K562 (cell line): ENCODE data around the gene USP49. TPM values are rescaled to one million over a fixed set of nuclear protein-coding genes. Genes with fewer than 3 reads are reported as not detected.

Source experiments
- CCNT2 ChIP-seq: IDR thresholded peaks from 2 replicates; pipeline ENCODE4 v1.6.1; 2011; ENCODE audit warnings: borderline replicate concordance, low read depth, mild to moderate bottlenecking, moderate library complexity, mixed read lengths, low read length; ENCODE audit not compliant: insufficient read length; ENCODE audit errors: extremely low read depth
- E2F3 ChIP-seq: fragments of 250-450 bp; sonication (Bioruptor Pico); IDR thresholded peaks from 2 replicates; pipeline ENCODE4 v1.4.0; 2020; ENCODE audit warnings: mild to moderate bottlenecking
- EHMT2 ChIP-seq: fragments of 450-650 bp; IDR thresholded peaks from 2 replicates; pipeline ENCODE4 v1.6.1; 2018; ENCODE audit warnings: antibody characterized with exemption
- EP300 ChIP-seq: IDR thresholded peaks from 2 replicates; pipeline ENCODE4 v1.6.1; 2012; ENCODE audit warnings: low read length, improper control_type of control experiment
- EP400 ChIP-seq: fragments of 450-650 bp; IDR thresholded peaks from 2 replicates; pipeline ENCODE4 v1.6.1; 2017; ENCODE audit warnings: antibody characterized with exemption, mild to moderate bottlenecking, moderate library complexity
- FOXJ2 ChIP-seq: fragments of 200-800 bp; sonication (Bioruptor generic); IDR thresholded peaks from 2 replicates; pipeline ENCODE4 v1.6.1; 2016; ENCODE audit warnings: missing genetic modification characterization, missing compliant biosample characterization
- HCFC1 ChIP-seq: IDR thresholded peaks from 2 replicates; pipeline ENCODE4 v1.6.1; 2012; ENCODE audit warnings: low read depth, low read length, improper control_type of control experiment
- LEF1 ChIP-seq: fragments of 450-650 bp; IDR thresholded peaks from 2 replicates; pipeline ENCODE4 v1.6.1; 2016; ENCODE audit warnings: mild to moderate bottlenecking
- MTA3 ChIP-seq: fragments of 450-650 bp; formaldehyde crosslinking; IDR thresholded peaks from 2 replicates; pipeline ENCODE4 v1.6.1; 2017; ENCODE audit warnings: mild to moderate bottlenecking, borderline replicate concordance
- MYC ChIP-seq, 2 experiments: fragments of 250-450 bp in 1 of 2; sonication (Bioruptor Pico) in 1 of 2; IDR thresholded peaks; 2 replicates each; pipeline versions ENCODE4 v1.5.1 to v1.6.1; 2012 to 2021; ENCODE audit warnings: low read depth in 2 of 2, borderline replicate concordance in 1 of 2, improper control_type of control experiment in 1 of 2, low read length in 1 of 2, mild to moderate bottlenecking in 1 of 2, moderate library complexity in 1 of 2
- NEUROD1 ChIP-seq: fragments of 150-350 bp; IDR thresholded peaks from 2 replicates; pipeline ENCODE4 v1.6.1; 2014; ENCODE audit warnings: borderline replicate concordance, low read length, low read depth; ENCODE audit not compliant: partially characterized antibody
- RCOR1 ChIP-seq, 2 experiments: IDR thresholded peaks; 2 replicates each; pipeline ENCODE4 v1.6.1; 2012; ENCODE audit warnings: low read depth in 2 of 2, low read length in 2 of 2, borderline replicate concordance in 1 of 2, improper control_type of control experiment in 1 of 2
- SMARCB1 ChIP-seq: IDR thresholded peaks from 2 replicates; pipeline ENCODE4 v1.6.1; 2011; ENCODE audit warnings: improper control_type of control experiment, low read depth; ENCODE audit not compliant: insufficient read length
- TBL1XR1 ChIP-seq, 2 experiments: IDR thresholded peaks; 2 replicates each; pipeline ENCODE4 v1.6.1; 2012; ENCODE audit warnings: improper control_type of control experiment in 2 of 2, low read length in 2 of 2, mild to moderate bottlenecking in 1 of 2
- TEAD1 ChIP-seq, 2 experiments: fragments of 450-650 bp in 1 of 2; sonication (generic) in 1 of 2; formaldehyde crosslinking; IDR thresholded peaks; 2 replicates each; pipeline versions ENCODE4 v1.4.0 to v1.8.0; 2020 to 2022; ENCODE audit warnings: mild to moderate bottlenecking in 2 of 2, missing genetic modification reagents in 1 of 2
- TEAD4 ChIP-seq, 2 experiments: sonication (generic) in 1 of 2; formaldehyde crosslinking in 1 of 2; IDR thresholded peaks; 2 replicates each; pipeline versions ENCODE4 v1.6.1 to v1.8.0; 2012 to 2022; ENCODE audit warnings: borderline replicate concordance in 1 of 2, inconsistent platforms in 1 of 2, low read length in 1 of 2, mild to moderate bottlenecking in 1 of 2, missing genetic modification reagents in 1 of 2
- ZFP30 ChIP-seq: fragments of 250-450 bp; sonication (Bioruptor Pico); IDR thresholded peaks from 2 replicates; pipeline ENCODE4 v1.8.0; 2022; ENCODE audit warnings: moderate library complexity, mild to moderate bottlenecking, inconsistent platforms, borderline replicate concordance
- ZNF212 ChIP-seq: fragments of 450-650 bp; formaldehyde crosslinking; IDR thresholded peaks from 2 replicates; pipeline ENCODE4 v1.4.0; 2020; ENCODE audit warnings: mild to moderate bottlenecking
- ZNF24 ChIP-seq: fragments of 450-650 bp; IDR thresholded peaks from 2 replicates; pipeline ENCODE4 v1.6.1; 2016
- ZNF589 ChIP-seq: fragments of 200-800 bp; sonication (Bioruptor generic); IDR thresholded peaks from 2 replicates; pipeline ENCODE4 v1.6.1; 2016; ENCODE audit warnings: low read depth, missing genetic modification characterization, missing compliant biosample characterization
- polyA plus RNA-seq, 8 experiments: library from polyadenylated mRNA; depleted of rRNA in 4 of 8; stranded (reverse) in 5 of 8; unstranded in 3 of 8; fragments of >200 nt; fragmentation: Nextera tagmentation in 2 of 8; fragmentation: Illumina TruSeq in 1 of 8; extraction: Ambion mirVana in 2 of 8; extraction: Trizol in 1 of 8; gene quantifications; 2 replicates each; pipeline versions ENCODE4 v1.2.1 to v1.2.3, GENCODE V29; 2011 to 2014; ENCODE audit warnings: inconsistent platforms in 1 of 8, missing spikeins in 1 of 8
- total RNA-seq, 7 experiments: library from RNA; depleted of rRNA in 6 of 7; stranded (reverse); fragments of >200 nt in 6 of 7; fragmentation: Illumina TruSeq in 2 of 7; extraction: Trizol in 2 of 7; gene quantifications; 2 replicates each; pipeline versions ENCODE4 v1.2.1 to v1.2.3, GENCODE V29; 2011 to 2021; ENCODE audit warnings: low replicate concordance in 1 of 7
- TF ChIP-seq, protein P1 (sequence below): fragments of 450-650 bp; formaldehyde crosslinking; conservative IDR thresholded peaks from 2 replicates; pipeline ENCODE4 v1.4.0; 2022; ENCODE audit warnings: mild to moderate bottlenecking, missing genetic modification characterization
- TF ChIP-seq, protein P2 (sequence below), 2 experiments: fragments of 150-350 bp in 1 of 2; IDR thresholded peaks; 2 replicates each; pipeline ENCODE4 v1.6.1; 2012 to 2016; ENCODE audit warnings: low read depth in 2 of 2, low read length in 2 of 2, mild to moderate bottlenecking in 1 of 2, moderate library complexity in 1 of 2

USP49 gene
- total and polyA plus RNA-seq, 9 of the 15 experiments (the other 6 are each of a cell fraction or from before 2014, with no cell fraction given) = 1.0 to 9.9 (median 6.5) TPM

DNA sequence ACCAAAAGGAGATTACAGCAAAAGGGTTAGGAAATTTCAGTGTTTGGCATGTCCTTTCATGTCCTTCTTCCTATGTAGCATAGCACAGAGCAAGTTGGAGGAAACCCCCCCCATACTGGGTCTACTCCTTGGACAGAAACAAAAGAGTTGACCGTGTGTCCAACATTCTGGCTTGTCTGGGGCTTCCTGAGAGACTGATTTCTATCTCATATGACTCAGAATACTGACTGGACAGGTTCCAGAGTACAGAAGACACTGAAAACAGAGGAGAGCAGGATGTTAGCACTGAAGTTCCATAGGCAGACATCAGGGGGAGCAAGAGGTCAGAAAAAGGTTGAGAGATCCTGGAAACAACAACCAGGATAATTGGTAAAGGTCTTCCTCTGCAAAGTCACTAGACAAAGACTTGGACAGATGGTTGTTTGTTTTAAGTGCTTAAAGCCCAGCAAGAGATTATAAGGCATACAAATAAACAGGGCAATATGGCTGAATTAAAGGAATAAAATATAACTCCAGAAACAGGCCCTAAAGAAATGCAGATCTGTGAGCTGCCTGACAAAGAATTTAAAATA, 48.4 kb downstream of the USP49 start (continued):
- TF ChIP-seq RCOR1 (IDR thresholded peaks at IDR 0.05; ENCODE audit: borderline replicate concordance in 1 of 2, low read depth in 2 of 2, low read length in 2 of 2) (peak in 1 of 2 experiments; percentile 73; a peak in 1 of 4 replicates), EHMT2 (peak; percentile 72), E2F3 (CRISPR knock-in tag) (0 out of 2 replicates have a peak, but pooled peaks have one; percentile 36), TBL1XR1 (IDR thresholded peaks at IDR 0.05; ENCODE audit: low read length in 2 of 2) (peak in 1 of 2 experiments; percentile 86; a peak in 2 of 4 replicates), LEF1 (peak; percentile 75), MTA3 (peak; percentile 52; the same call in 1 of the 2 replicates), ZNF212 (CRISPR knock-in tag) (no peak), EP400 (peak; percentile 29; the same call in 1 of the 2 replicates), ZFP30 (CRISPR knock-in tag) (no peak), TEAD1 (CRISPR knock-in tag; IDR thresholded peaks at IDR 0.05) (0 out of 4 replicates have a peak, but pooled peaks of 1 of the 2 experiments have one; percentile 29), NEUROD1 (peak; percentile 47), HCFC1 (peak; percentile 48; the same call in 1 of the 2 replicates), TEAD4 (IDR thresholded peaks at IDR 0.05; ENCODE audit: low read length) (peak; percentile 48), TEAD4 (CRISPR knock-in tag; IDR thresholded peaks at IDR 0.05; ENCODE audit: borderline replicate concordance) (no peak), ZNF589 (CRISPR knock-in tag) (no peak), MYC (IDR thresholded peaks at IDR 0.05; ENCODE audit: low read depth, low read length) (peak; percentile 66), MYC (CRISPR knock-in tag; IDR thresholded peaks at IDR 0.05; ENCODE audit: borderline replicate concordance, low read depth) (no peak), CCNT2 (peak; percentile 32), ZNF24 (peak; percentile 6; the same call in 1 of the 2 replicates), EP300 (peak; percentile 69), FOXJ2 (tag) (no peak), SMARCB1 (no peak)
- TF ChIP-seq, protein P1, sequence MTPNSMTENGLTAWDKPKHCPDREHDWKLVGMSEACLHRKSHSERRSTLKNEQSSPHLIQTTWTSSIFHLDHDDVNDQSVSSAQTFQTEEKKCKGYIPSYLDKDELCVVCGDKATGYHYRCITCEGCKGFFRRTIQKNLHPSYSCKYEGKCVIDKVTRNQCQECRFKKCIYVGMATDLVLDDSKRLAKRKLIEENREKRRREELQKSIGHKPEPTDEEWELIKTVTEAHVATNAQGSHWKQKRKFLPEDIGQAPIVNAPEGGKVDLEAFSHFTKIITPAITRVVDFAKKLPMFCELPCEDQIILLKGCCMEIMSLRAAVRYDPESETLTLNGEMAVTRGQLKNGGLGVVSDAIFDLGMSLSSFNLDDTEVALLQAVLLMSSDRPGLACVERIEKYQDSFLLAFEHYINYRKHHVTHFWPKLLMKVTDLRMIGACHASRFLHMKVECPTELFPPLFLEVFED (CRISPR knock-in tag) = 0 out of 2 replicates have a peak, but pooled peaks have one; percentile 52
- TF ChIP-seq, protein P2, sequence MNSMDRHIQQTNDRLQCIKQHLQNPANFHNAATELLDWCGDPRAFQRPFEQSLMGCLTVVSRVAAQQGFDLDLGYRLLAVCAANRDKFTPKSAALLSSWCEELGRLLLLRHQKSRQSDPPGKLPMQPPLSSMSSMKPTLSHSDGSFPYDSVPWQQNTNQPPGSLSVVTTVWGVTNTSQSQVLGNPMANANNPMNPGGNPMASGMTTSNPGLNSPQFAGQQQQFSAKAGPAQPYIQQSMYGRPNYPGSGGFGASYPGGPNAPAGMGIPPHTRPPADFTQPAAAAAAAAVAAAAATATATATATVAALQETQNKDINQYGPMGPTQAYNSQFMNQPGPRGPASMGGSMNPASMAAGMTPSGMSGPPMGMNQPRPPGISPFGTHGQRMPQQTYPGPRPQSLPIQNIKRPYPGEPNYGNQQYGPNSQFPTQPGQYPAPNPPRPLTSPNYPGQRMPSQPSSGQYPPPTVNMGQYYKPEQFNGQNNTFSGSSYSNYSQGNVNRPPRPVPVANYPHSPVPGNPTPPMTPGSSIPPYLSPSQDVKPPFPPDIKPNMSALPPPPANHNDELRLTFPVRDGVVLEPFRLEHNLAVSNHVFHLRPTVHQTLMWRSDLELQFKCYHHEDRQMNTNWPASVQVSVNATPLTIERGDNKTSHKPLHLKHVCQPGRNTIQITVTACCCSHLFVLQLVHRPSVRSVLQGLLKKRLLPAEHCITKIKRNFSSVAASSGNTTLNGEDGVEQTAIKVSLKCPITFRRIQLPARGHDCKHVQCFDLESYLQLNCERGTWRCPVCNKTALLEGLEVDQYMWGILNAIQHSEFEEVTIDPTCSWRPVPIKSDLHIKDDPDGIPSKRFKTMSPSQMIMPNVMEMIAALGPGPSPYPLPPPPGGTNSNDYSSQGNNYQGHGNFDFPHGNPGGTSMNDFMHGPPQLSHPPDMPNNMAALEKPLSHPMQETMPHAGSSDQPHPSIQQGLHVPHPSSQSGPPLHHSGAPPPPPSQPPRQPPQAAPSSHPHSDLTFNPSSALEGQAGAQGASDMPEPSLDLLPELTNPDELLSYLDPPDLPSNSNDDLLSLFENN (IDR thresholded peaks at IDR 0.05; ENCODE audit: low read depth in 2 of 2, low read length in 2 of 2) = peak in 1 of 2 experiments; percentile 58; a peak in 1 of 4 replicates
